Activated T-cell treated with anti-CD3 and anti-CD28 coated beads, Interleukin-2, amount 50 U/mL, for 1 hour (primary cell): ENCODE data around the gene MARCHF6.
"Not testable (repeated sequence)": the region's sequence is repeated elsewhere in the genome, so short reads cannot be mapped to it uniquely, and the experiment has no call there.

Experiments
- DNase-seq: peaks from one replicate; pipeline ENCODE4 v3.0.0-alpha.2; 2020

MARCHF6 gene

DNA sequence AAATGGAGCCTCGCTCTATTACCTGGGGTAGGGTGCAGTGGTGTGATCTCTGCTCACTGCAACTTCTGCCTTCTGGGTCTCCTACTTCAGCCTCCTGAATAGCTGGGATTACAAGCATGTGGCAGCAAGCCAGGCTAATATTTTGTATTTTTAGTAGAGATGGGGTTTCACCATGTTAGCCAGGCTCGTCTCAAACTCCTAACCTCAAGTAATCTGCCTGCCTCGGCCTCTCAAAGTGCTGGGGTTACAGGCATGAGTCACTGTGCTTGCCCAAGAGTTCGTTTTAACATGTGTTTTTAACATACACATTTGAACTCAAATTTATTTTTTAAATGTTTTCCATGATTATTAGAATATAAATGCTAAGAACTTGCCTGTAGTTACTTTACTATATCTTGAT is 34.2 kb downstream of the MARCHF6 start:
- no peak for DNase-seq

DNA sequence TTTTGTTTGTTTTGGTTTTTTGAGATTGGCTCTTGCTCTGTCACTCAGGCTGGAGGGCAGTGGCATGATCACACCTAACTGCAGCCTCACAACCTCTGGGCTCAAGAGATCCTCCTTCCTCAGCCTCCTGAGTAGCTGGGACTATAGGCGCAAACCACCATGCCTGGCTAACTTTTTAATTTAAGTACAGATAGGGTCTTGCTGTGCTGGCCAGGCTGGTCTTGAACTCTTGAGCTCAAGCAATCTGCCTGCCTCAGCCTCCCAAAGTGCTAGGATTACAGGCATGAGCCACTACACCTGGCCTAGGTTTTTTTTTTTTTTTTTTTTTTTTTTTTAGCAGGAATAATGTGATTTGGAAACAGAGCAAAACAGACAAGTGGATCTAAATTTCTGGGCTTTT is 37.6 kb downstream of the MARCHF6 start:
- DNase-seq: no peak

DNA sequence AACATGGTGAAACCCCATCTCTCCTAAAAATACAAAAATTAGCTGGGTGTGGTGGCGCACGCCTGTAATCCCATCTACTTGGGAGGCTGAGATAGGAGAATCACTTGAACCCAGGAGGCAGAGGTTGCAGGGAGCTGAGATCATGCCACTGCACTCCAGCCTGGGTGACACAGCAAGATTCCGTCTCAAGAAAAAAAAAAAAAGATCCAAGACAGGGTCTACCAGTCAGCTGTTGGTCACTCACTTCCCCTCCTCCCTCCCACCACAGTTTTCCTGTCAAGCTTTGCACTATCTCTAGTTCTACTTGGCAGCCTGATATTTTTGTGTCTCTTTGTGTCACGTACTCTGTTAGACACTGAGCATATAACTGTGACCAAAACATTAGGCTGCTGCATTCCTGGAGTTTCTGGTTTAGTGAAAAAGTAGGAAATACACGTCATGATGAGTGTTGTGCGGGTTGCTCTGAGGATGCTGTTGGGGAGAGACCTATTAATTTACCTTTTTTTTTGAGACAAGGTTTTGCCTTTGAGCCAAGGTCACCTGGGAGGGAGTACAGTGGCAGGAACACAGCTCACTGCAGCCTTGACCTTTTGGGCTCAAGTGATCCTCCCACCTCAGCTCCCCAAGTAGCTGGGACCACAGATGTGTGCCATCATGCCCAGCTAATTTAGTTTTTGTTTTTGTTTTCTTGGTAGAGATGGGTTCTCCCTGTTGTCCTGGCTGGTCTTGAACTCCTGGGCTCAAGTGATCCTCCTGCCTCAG is 39.3 kb downstream of the MARCHF6 start:
- not testable (repeated sequence) for DNase-seq

DNA sequence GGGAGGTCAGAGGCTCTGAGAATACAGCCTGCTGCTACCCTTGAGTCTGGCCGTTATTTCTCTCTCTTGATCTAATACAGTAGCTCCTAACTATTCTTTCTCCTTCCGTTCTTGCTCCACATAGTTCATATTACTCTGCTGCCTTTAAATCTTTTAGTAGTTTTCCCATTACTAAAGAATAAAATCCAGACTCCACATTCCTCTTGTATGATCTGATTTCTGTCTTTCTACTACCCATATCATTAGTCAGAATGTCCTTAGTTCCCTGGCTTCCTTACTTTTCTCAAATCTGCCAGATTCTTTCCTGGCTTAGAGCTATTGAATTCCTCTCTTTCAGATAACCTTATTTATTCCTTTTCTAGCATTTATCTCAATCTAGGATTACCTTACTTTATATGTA is 40.0 kb downstream of the MARCHF6 start:
- no peak for DNase-seq

DNA sequence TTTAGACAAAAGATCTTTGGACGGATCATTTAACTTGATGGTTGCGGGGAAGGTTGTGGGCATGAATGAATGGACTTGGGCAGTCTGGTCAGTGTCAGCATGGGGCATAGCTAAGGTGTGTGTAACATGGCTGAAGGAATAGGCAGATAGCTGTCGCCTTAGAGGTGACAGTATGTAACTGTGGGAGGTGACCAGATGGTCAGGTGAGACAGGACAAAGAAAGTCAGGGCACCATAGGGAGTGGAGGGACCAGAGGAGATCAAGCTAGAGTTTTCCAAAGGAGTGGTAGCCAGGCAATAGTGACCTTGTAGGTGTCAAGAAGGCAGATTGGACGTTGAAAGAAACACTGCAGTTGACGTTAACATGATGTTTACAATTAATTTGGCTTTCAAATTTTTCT is 43.1 kb downstream of the MARCHF6 start:
- no peak for DNase-seq

DNA sequence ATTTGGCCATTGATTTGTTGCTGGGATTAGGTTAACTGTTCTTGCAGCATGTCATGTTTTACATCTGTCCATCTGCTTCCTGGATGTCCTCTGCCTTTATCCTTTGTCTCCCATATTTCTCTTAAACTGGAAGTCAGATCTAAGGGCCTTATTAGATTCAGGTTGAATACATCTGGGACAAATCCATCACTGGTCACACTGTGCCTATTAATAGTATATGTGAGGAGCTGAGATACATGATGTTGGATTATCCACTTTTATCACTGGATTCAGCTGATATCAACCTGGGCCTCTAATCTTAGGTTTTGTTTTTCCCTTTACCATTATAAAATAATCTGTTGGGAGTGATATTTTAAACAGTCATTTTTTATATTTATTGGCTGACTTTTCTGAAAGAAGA is 46.3 kb downstream of the MARCHF6 start:
- DNase-seq: no peak

DNA sequence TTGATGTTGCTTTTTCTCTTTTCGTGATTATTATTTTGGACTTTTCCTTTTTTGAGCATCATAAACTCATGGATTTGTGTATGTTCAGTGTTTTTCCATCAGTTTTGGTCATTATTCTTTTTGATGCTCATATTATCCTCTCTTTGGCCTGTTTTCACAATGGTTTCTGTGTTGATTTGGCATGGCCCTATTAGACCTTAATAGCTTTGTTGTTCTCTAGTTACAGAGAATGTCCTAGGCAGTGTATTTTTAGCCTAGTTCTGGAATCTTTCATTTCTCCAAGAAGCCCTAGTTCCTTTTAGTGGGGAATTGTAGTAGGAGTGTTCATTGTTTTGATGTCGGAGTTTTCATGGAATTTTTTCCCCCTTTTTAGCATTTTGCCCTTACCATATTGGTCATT is 46.9 kb downstream of the MARCHF6 start:
- DNase-seq: no peak

DNA sequence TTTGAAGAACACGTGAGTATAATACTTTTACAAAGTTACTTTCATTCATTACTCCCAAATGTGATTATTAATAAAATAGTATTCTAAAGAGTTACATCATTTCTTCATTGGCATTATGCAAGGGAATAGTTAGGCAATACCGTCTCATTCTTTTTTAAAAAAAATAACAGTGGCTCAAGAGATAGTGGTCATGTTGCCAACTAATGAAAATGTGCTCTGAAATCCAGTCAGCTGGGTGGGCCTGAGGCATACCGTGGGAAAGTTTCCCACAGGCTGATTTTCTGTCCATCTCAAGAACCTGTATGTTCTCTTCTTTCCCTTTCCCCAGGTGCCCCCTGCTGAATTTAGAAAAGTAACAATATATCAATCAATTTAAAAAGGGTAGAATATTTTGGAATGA is 47.3 kb downstream of the MARCHF6 start:
- DNase-seq: no peak

DNA sequence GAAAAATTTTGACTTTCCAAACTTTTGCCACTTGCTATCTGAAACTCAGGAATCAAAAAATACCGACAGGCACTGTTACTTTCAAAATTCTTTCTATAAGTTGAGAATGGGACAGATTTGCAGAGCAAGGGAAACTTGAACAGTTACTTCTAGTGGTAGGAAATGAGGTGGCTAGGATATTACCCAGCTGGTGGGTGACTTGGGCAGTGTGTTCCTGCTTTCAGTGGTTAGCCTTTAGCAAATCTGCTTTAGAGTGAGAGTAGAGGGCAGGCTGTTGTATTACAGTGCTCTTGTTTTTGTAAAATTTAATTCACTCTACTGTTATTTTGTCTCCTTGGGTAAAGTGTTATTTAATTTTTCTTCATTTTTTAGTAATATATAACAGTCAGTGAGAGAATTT is 48.0 kb downstream of the MARCHF6 start:
- no peak for DNase-seq
